Mesodermal cell (in vitro differentiated cells): ENCODE measurements around the gene PCDHGA7. TPM values are rescaled to one million over a fixed set of nuclear protein-coding genes. Genes with fewer than 3 reads are reported as not detected.
"Not testable (repeated sequence)": the region's sequence is repeated elsewhere in the genome, so short reads cannot be mapped to it uniquely, and the experiment has no call there.

ENCODE experiments used
- H3K27ac ChIP-seq: 2 replicates; pipeline ENCODE4 v1.7.0; 2013; ENCODE audit warnings: mild to moderate bottlenecking, low read depth, low read length, moderate library complexity; ENCODE audit not compliant: severe bottlenecking
- H3K36me3 ChIP-seq: 2 replicates; pipeline ENCODE4 v1.7.1; 2013; ENCODE audit warnings: mild to moderate bottlenecking, low read length, moderate library complexity; ENCODE audit not compliant: control insufficient read depth, insufficient read depth
- H3K4me1 ChIP-seq: one replicate; pipeline ENCODE4 v1.7.1; 2013; ENCODE audit warnings: mild to moderate bottlenecking, low read length; ENCODE audit not compliant: insufficient read depth, control insufficient read depth, poor library complexity, severe bottlenecking
- H3K4me3 ChIP-seq: 2 replicates; pipeline ENCODE4 v1.7.0; 2013; ENCODE audit warnings: low read length, control low read depth, mild to moderate bottlenecking; ENCODE audit not compliant: insufficient read depth, poor library complexity, severe bottlenecking; ENCODE audit errors: extremely low read depth
- H3K9me3 ChIP-seq: 2 replicates; pipeline ENCODE4 v1.7.1; 2013; ENCODE audit warnings: mild to moderate bottlenecking, low read length, moderate library complexity; ENCODE audit not compliant: control insufficient read depth
- WGBS, 2 experiments: methylation state at CpG; one replicate each; pipeline ENCODE4 v1.1.5; 2013; ENCODE audit warnings: missing lambda C conversion rate in 2 of 2; ENCODE audit not compliant: insufficient coverage in 2 of 2; 5-methylcytosine and 5-hydroxymethylcytosine counted together
- polyA plus RNA-seq, 2 experiments: library from polyadenylated mRNA; stranded (reverse); fragments of 50-300 nt; gene quantifications; one replicate each; pipeline ENCODE4 v1.2.3, GENCODE V29; 2013

Gene PCDHGA7
- 0.18 TPM for polyA plus RNA-seq (2013, experiment 1 of 2)
- 0.10 TPM for polyA plus RNA-seq (2013, experiment 2 of 2)

DNA sequence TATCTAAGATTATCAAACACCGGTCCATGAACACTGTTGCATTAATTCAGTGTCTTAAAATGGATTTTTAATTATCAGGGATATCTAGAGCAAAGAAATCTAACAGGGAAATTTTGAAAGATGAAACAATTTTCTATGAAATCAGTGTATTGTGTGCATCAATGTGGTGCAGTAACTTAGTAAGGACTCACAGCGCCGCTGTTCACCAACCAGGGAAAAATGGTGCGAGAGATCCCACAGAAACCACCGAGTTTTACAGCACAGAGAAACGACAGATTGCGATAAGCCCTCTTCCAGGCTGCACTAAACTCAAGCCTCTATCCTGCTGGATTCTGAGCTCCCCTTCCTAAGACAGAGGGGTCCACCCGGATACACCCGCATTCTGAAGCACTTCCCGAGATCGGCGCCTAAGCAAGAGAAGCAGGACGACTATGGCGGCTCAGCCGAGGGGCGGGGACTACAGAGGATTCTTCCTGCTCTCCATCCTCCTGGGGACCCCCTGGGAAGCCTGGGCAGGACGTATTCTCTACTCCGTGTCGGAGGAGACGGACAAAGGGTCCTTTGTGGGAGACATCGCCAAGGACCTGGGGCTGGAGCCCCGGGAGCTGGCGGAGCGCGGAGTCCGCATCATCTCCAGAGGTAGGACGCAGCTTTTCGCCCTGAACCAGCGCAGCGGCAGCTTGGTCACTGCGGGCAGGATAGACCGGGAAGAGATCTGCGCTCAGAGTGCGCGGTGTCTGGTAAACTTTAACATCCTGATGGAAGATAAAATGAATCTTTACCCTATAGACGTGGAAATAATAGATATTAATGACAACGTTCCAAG lies at the start of gene PCDHGA7:
TSS of gene PCDHGA7 (plus strand) at position 274 of the 826 bp plus-strand sequence. CDS start at position 432, 158 bp downstream.
- H3K9me3 ChIP-seq, result peaks cover 19% of the 10 kb centered on the region
- whole genome bisulfite sequencing, 2 experiments, result 94 to 96% methylated on average over 35 to 36 of the region's 37 CpGs
- H3K27ac ChIP-seq, result no peak within 1 kb of the TSS
- H3K4me3 ChIP-seq, result no peak within 1 kb of the TSS
- no peaks in the 10 kb centered on the region for H3K4me1 ChIP-seq
- H3K36me3 ChIP-seq, result no peaks in the 10 kb centered on the region

GRCh38 chr5:141338538-141339306 lies 43.8 kb upstream of the PCDHGA7 start, which contains the start of gene PCDHGA2:
Gene PCDHGA2 (plus strand): TSS chr5:141338760.
- H3K36me3 ChIP-seq, result no peaks in the 10 kb centered on the region
- WGBS, 2 experiments, result 83 to 86% methylated on average over 25 to 26 of the region's 27 CpGs
- H3K27ac ChIP-seq, result no peak within 1 kb of the TSS
- peaks cover 18% of the 10 kb centered on the region for H3K9me3 ChIP-seq
- H3K4me1 ChIP-seq, result no peaks in the 10 kb centered on the region
- H3K4me3 ChIP-seq, result no peak within 1 kb of the TSS

DNA sequence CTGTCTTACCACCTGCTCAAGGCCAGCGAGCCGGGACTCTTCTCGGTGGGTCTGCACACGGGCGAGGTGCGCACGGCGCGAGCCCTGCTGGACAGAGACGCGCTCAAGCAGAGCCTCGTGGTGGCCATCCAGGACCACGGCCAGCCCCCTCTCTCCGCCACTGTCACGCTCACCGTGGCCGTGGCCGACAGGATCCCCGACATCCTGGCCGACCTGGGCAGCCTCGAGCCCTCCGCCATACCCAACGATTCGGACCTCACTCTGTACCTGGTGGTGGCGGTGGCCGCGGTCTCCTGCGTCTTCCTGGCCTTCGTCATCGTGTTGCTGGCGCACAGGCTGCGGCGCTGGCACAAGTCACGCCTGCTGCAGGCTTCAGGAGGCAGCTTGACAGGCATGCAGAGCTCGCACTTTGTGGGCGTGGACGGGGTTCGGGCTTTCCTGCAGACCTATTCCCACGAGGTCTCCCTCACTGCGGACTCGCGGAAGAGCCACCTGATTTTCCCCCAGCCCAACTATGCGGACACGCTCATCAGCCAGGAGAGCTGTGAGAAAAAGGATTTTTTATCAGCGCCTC lies 41.7 kb upstream of the PCDHGA7 start:
- peaks cover 31% of the 10 kb centered on the region for H3K9me3 ChIP-seq
- not testable (repeated sequence) for H3K36me3 ChIP-seq
- 94 to 99% methylated on average over 23 to 28 of the region's 45 CpGs for WGBS, 2 experiments

DNA sequence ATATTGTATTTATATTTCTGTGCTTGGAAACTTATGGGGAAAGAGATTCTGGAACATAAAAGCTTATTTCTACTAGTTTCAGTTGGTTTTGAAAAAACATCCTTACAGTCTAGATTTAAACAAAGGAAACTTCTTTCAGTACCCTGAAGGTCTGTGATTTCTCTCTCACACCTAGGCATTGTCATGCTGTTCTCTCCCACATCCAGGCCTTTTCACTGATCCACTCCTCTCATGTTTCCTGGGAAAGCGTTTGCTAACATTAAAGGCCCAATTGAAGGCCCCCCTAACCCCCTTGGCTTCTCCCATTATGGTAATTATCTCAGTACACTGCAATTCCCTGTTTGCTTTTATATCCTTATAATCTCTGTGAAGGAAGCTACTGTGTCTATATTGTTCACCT lies 39.8 kb upstream of the PCDHGA7 start:
- no peaks in the 10 kb centered on the region for H3K4me1 ChIP-seq
- no peak overlapping the region for H3K27ac ChIP-seq
- H3K9me3 ChIP-seq, result peaks cover 31% of the 10 kb centered on the region
- WGBS, 2 experiments, result 67 to 83% methylated on average over 1 of the region's 1 CpG
- H3K36me3 ChIP-seq, result no peaks in the 10 kb centered on the region
- H3K4me3 ChIP-seq, result no peak overlapping the region

More for the DNA sequence above, 41.7 kb upstream of the PCDHGA7 start:
- not testable (repeated sequence) for H3K4me1 ChIP-seq, H3K27ac ChIP-seq, H3K4me3 ChIP-seq

- H3K9me3 ChIP-seq, result peaks cover 31% of the 10 kb centered on the region
- H3K4me1 ChIP-seq, result no peaks in the 10 kb centered on the region
- WGBS, 2 experiments, result 63% methylated on average over 6 of the region's 9 CpGs
- H3K27ac ChIP-seq, result no peak within 1 kb of the TSS
- peak within 1 kb of the TSS; percentile 31 for H3K4me3 ChIP-seq
- H3K36me3 ChIP-seq, result no peaks in the 10 kb centered on the region
Measured at GRCh38 chr5:141343242-141343952, 39.1 kb upstream of the PCDHGA7 start, which contains the start of gene PCDHGA3. Gene PCDHGA3 (plus strand): TSS chr5:141343829. CDS start chr5:141344034, 205 bp downstream.

DNA sequence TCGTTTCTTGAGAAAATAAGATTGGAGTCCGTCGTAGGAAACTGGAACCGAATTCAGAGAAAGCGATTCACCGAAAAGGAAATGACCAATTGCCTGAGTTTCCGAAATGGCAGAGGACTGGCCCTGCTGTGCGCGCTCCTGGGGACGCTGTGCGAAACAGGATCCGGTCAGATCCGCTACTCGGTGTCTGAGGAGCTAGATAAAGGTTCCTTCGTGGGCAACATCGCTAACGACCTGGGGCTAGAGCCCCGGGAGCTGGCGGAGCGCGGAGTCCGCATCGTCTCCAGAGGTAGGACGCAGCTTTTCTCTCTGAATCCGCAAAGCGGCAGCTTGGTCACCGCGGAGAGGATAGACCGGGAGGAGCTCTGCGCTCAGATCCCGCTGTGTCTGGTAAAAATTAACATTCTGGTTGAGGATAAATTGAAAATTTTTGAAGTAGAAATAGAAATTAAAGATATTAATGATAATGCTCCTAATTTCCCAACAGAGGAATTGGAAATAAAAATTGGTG lies 38.5 kb upstream of the PCDHGA7 start:
- Histone ChIP-seq H3K27ac (no peak overlapping the region), H3K4me3 (peak overlapping the region; percentile 31), H3K9me3 (peaks cover 25% of the 10 kb centered on the region), H3K36me3 (no peaks in the 10 kb centered on the region), H3K4me1 (no peaks in the 10 kb centered on the region)
- WGBS, 2 experiments, result 87 to 88% methylated on average over 29 to 30 of the region's 31 CpGs

GRCh38 chr5:141345327-141345726 lies 37.2 kb upstream of the PCDHGA7 start:
- Histone ChIP-seq H3K4me1 (no peaks in the 10 kb centered on the region), H3K4me3 (no peak overlapping the region), H3K9me3 (peaks cover 22% of the 10 kb centered on the region), H3K27ac (no peak overlapping the region), H3K36me3 (no peaks in the 10 kb centered on the region)
- WGBS, 2 experiments, result 94% methylated on average over 10 to 15 of the region's 20 CpGs

DNA sequence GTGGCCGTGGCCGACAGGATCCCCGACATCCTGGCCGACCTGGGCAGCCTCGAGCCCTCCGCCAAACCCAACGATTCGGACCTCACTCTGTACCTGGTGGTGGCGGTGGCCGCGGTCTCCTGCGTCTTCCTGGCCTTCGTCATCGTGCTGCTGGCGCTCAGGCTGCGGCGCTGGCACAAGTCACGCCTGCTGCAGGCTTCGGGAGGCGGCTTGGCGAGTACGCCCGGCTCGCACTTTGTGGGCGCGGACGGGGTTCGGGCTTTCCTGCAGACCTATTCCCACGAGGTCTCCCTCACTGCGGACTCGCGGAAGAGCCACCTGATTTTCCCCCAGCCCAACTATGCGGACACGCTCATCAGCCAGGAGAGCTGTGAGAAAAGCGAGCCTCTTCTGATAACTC lies 36.5 kb upstream of the PCDHGA7 start:
- not testable (repeated sequence) for H3K36me3 ChIP-seq, H3K4me3 ChIP-seq, H3K4me1 ChIP-seq, H3K27ac ChIP-seq
- H3K9me3 ChIP-seq, result peaks cover 29% of the 10 kb centered on the region
- 100% methylated on average over 2 of the region's 35 CpGs; no CpG with 5 or more reads in 1 of the 2 experiments for WGBS, 2 experiments

DNA sequence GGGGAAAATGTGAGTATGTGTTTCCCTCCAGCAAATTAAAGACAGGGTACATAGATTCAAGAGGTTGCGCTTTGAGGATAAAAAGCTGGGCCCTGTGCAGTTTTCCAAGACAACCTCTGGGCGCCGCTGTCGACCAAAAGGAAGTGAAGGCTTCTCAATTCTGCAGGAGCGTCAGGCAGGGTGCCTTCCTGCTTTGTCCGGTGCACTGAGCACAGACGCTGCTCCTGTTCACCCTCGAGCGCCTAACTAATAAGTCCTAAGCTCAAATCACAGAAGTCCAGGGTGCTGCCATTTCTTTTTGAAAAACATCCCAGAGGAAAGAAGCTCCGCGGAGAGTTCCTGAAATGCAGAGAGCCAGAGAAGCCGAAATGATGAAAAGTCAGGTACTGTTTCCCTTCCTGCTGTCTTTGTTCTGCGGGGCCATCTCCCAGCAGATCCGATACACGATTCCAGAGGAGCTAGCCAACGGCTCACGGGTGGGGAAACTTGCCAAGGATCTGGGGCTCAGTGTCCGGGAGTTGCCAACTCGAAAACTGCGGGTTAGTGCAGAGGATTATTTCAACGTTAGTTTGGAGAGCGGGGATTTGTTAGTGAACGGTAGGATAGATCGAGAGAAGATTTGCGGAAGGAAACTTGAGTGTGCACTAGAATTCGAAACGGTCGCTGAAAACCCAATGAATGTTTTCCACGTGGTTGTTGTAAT lies 32.5 kb upstream of the PCDHGA7 start, which contains the start of gene PCDHGB1:
TSS of gene PCDHGB1 (plus strand) at position 183 of the 703 bp plus-strand sequence. CDS start at position 345, 162 bp downstream.
- H3K36me3 ChIP-seq, result no peaks in the 10 kb centered on the region
- no peaks in the 10 kb centered on the region for H3K4me1 ChIP-seq
- no peak within 1 kb of the TSS for H3K4me3 ChIP-seq
- H3K9me3 ChIP-seq, result peaks cover 34% of the 10 kb centered on the region
- WGBS, 2 experiments, result 78 to 80% methylated on average over 25 to 27 of the region's 29 CpGs
- H3K27ac ChIP-seq, result no peak within 1 kb of the TSS
